22Rv1 (cell line): ENCODE results near the gene FOLR1.

ENCODE experiments used
- H3K27ac ChIP-seq: fragments of 450-650 bp; 2 replicates; pipeline ENCODE4 v1.5.1; 2017
- ZFX ChIP-seq: fragments of 450-650 bp; IDR thresholded peaks from 2 replicates; pipeline ENCODE4 v1.6.1; 2017; ENCODE audit warnings: antibody characterized with exemption, borderline replicate concordance
- TF ChIP-seq, protein P1 (sequence below): fragments of 450-650 bp; IDR thresholded peaks from 2 replicates; pipeline ENCODE4 v1.5.1; 2017; ENCODE audit warnings: mild to moderate bottlenecking

Gene FOLR1

DNA sequence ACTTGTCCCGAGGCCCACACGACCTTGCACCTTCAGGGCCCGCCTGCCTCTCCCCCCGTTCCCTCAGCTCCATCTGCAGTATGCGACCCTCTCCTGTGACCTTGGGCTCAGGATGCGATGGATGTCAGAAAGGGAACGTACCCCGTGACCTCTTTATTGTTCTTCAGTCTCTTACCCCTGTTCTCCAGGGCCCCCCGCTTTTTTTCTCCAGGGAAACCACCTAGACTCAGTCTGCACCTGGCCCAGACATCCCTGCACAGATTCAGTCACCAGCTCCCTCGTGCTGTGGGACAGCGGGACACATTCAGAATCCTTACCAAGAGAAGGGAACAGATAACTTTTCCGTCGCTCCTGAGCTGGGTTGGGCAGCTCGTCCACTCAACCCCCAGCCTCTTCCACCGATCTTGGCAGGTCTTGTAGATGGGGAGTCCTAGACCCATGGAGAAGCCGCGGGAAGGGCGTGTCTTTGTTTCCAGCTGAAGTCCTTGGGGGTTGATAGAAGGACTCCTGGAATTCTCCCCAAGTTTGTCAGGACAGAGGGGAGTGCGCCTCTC lies 53.4 kb downstream of the FOLR1 start:
- H3K27ac ChIP-seq, result no peak overlapping the region
- TF ChIP-seq ZFX, result no peak
- TF ChIP-seq, protein P1, sequence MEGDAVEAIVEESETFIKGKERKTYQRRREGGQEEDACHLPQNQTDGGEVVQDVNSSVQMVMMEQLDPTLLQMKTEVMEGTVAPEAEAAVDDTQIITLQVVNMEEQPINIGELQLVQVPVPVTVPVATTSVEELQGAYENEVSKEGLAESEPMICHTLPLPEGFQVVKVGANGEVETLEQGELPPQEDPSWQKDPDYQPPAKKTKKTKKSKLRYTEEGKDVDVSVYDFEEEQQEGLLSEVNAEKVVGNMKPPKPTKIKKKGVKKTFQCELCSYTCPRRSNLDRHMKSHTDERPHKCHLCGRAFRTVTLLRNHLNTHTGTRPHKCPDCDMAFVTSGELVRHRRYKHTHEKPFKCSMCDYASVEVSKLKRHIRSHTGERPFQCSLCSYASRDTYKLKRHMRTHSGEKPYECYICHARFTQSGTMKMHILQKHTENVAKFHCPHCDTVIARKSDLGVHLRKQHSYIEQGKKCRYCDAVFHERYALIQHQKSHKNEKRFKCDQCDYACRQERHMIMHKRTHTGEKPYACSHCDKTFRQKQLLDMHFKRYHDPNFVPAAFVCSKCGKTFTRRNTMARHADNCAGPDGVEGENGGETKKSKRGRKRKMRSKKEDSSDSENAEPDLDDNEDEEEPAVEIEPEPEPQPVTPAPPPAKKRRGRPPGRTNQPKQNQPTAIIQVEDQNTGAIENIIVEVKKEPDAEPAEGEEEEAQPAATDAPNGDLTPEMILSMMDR, result no peak
